Measurements from ENCODE around the gene XPO4.
A peak's percentile ranks its signal among the peaks of the same experiment; 100 is the strongest.
"Not testable (repeated sequence)": the region's sequence is repeated elsewhere in the genome, so short reads cannot be mapped to it uniquely, and the experiment has no call there.

Gene XPO4

GRCh38 chr13:20877902-20878301 is 24.6 kb downstream of the XPO4 start:
- Histone ChIP-seq H3K4me3 (ENCODE audit: low read depth, low read length) (no peak overlapping the region), H3K27ac (no peak overlapping the region), H3K27me3 (replicated peaks) (no peaks in the 10 kb centered on the region), H3K36me3 (replicated peaks) (no peaks in the 10 kb centered on the region)
- no peak for DNase-seq
- in situ Hi-C loops (cut with HindIII; ENCODE audit: low pct_ligation_motif_present, low sequenced_read_pairs), result no loop called here
- no peak for TF ChIP-seq CTCF (IDR thresholded peaks at IDR 0.05; ENCODE audit: low read depth, low read length, missing control alignments)

- H3K4me3 ChIP-seq (ENCODE audit: low read depth, low read length); H3K27ac ChIP-seq; in situ Hi-C loops (cut with HindIII; ENCODE audit: low pct_ligation_motif_present, low sequenced_read_pairs); H3K36me3 ChIP-seq (replicated peaks); H3K27me3 ChIP-seq (replicated peaks); DNase-seq: not testable (repeated sequence)
Observed at GRCh38 chr13:20876802-20877201, 25.7 kb downstream of the XPO4 start.

- H3K4me3 ChIP-seq (ENCODE audit: low read depth, low read length); in situ Hi-C loops (cut with HindIII; ENCODE audit: low pct_ligation_motif_present, low sequenced_read_pairs): not testable (repeated sequence)
Observed at GRCh38 chr13:20874439-20874838, 28.1 kb downstream of the XPO4 start.

GRCh38 chr13:20873348-20873747 is 29.2 kb downstream of the XPO4 start:
- Histone ChIP-seq H3K36me3 (replicated peaks) (no peaks in the 10 kb centered on the region), H3K27me3 (replicated peaks) (no peaks in the 10 kb centered on the region), H3K4me3 (ENCODE audit: low read depth, low read length) (no peak overlapping the region), H3K27ac (no peak overlapping the region)
- no peak for DNase-seq
- TF ChIP-seq CTCF (IDR thresholded peaks at IDR 0.05; ENCODE audit: low read depth, low read length, missing control alignments), result no peak
- in situ Hi-C loops (cut with HindIII; ENCODE audit: low pct_ligation_motif_present, low sequenced_read_pairs), result no loop called here

More at GRCh38 chr13:20874439-20874838, 28.1 kb downstream of the XPO4 start:
- not testable (repeated sequence) for H3K36me3 ChIP-seq (replicated peaks); DNase-seq; H3K27ac ChIP-seq; H3K27me3 ChIP-seq (replicated peaks)

GRCh38 chr13:20870829-20871228 is 31.7 kb downstream of the XPO4 start:
- in situ Hi-C loops (cut with HindIII; ENCODE audit: low pct_ligation_motif_present, low sequenced_read_pairs), result no loop called here
- TF ChIP-seq CTCF (IDR thresholded peaks at IDR 0.05; ENCODE audit: low read depth, low read length, missing control alignments), result no peak

GRCh38 chr13:20869540-20869939 is 33.0 kb downstream of the XPO4 start:
- no peaks in the 10 kb centered on the region for H3K36me3 ChIP-seq (replicated peaks)
- in situ Hi-C loops (cut with HindIII; ENCODE audit: low pct_ligation_motif_present, low sequenced_read_pairs), result no loop called here
- H3K27ac ChIP-seq, result no peak overlapping the region
- no peak overlapping the region for H3K4me3 ChIP-seq (ENCODE audit: low read depth, low read length)
- peak; percentile 19 for TF ChIP-seq CTCF (IDR thresholded peaks at IDR 0.05; ENCODE audit: low read depth, low read length, missing control alignments)
- no peaks in the 10 kb centered on the region for H3K27me3 ChIP-seq (replicated peaks)
- no peak for DNase-seq

More at GRCh38 chr13:20870829-20871228, 31.7 kb downstream of the XPO4 start:
- Histone ChIP-seq H3K4me3 (ENCODE audit: low read depth, low read length) (no peak overlapping the region), H3K27ac (no peak overlapping the region), H3K27me3 (replicated peaks) (no peaks in the 10 kb centered on the region), H3K36me3 (replicated peaks) (no peaks in the 10 kb centered on the region)
- DNase-seq, result no peak

GRCh38 chr13:20867408-20867807 is 35.1 kb downstream of the XPO4 start:
- Histone ChIP-seq H3K4me3 (ENCODE audit: low read depth, low read length) (no peak overlapping the region), H3K36me3 (replicated peaks) (no peaks in the 10 kb centered on the region), H3K27ac (no peak overlapping the region), H3K27me3 (replicated peaks) (no peaks in the 10 kb centered on the region)
- no peak for DNase-seq
- in situ Hi-C loops (cut with HindIII; ENCODE audit: low pct_ligation_motif_present, low sequenced_read_pairs), result no loop called here
- TF ChIP-seq CTCF (IDR thresholded peaks at IDR 0.05; ENCODE audit: low read depth, low read length, missing control alignments), result no peak

GRCh38 chr13:20861666-20862065 is 40.9 kb downstream of the XPO4 start:
- H3K4me3 ChIP-seq (ENCODE audit: low read depth, low read length); DNase-seq; H3K27ac ChIP-seq; in situ Hi-C loops (cut with HindIII; ENCODE audit: low pct_ligation_motif_present, low sequenced_read_pairs); H3K36me3 ChIP-seq (replicated peaks); H3K27me3 ChIP-seq (replicated peaks): not testable (repeated sequence)

Data from brain microvascular endothelial cell (primary cell).